OCI-M1 (cell line): ENCODE measurements around the gene ATXN2.
A peak's percentile ranks its signal among the peaks of the same experiment; 100 is the strongest.
"Not testable (repeated sequence)": the region's sequence is repeated elsewhere in the genome, so short reads cannot be mapped to it uniquely, and the experiment has no call there.

Source experiments
- DNase-seq: peaks from one replicate; lab custom pipeline; 2025; lab: John Stamatoyannopoulos, UW

Gene ATXN2

GRCh38 chr12:111599453-111600204 lies 514 bp upstream of the ATXN2 start:
- DNase-seq, result peak; percentile 91

- peak; percentile 78 for DNase-seq
Measured at GRCh38 chr12:111597831-111598636, 1.1 kb downstream of the ATXN2 start.

- DNase-seq, result peak; percentile 88
Measured at GRCh38 chr12:111596985-111597830, 1.9 kb downstream of the ATXN2 start.

- not testable (repeated sequence) for DNase-seq
Measured at GRCh38 chr12:111595341-111595835, 3.7 kb downstream of the ATXN2 start.

GRCh38 chr12:111591399-111592010 lies 7.6 kb downstream of the ATXN2 start:
- DNase-seq, result not testable (repeated sequence)

GRCh38 chr12:111590552-111590951 lies 8.6 kb downstream of the ATXN2 start:
- no peak for DNase-seq

GRCh38 chr12:111589601-111590000 lies 9.5 kb downstream of the ATXN2 start:
- no peak for DNase-seq

GRCh38 chr12:111588010-111588409 lies 11.1 kb downstream of the ATXN2 start:
- DNase-seq, result no peak

GRCh38 chr12:111586986-111587385 lies 12.1 kb downstream of the ATXN2 start:
- no peak for DNase-seq

GRCh38 chr12:111585690-111586089 lies 13.4 kb downstream of the ATXN2 start:
- peak; percentile 62 for DNase-seq

- no peak for DNase-seq
Measured at GRCh38 chr12:111584959-111585358, 14.2 kb downstream of the ATXN2 start.

GRCh38 chr12:111583506-111583905 lies 15.6 kb downstream of the ATXN2 start:
- not testable (repeated sequence) for DNase-seq

- DNase-seq, result no peak
Measured at GRCh38 chr12:111582133-111582747, 16.9 kb downstream of the ATXN2 start.

GRCh38 chr12:111581434-111582132 lies 17.5 kb downstream of the ATXN2 start:
- no peak for DNase-seq

GRCh38 chr12:111580737-111581136 lies 18.4 kb downstream of the ATXN2 start:
- no peak for DNase-seq

- no peak for DNase-seq
Measured at GRCh38 chr12:111580119-111580425, 19.0 kb downstream of the ATXN2 start.

- DNase-seq, result no peak
Measured at GRCh38 chr12:111578971-111579340, 20.2 kb downstream of the ATXN2 start.

GRCh38 chr12:111578276-111578970 lies 20.7 kb downstream of the ATXN2 start:
- peak; percentile 46 for DNase-seq

- no peak for DNase-seq
Measured at GRCh38 chr12:111574797-111575443, 24.2 kb downstream of the ATXN2 start.

- no peak for DNase-seq
Measured at GRCh38 chr12:111573476-111573875, 25.6 kb downstream of the ATXN2 start.
